ENCODE data around the gene SH3D19.
"Not testable (repeated sequence)": the region's sequence is repeated elsewhere in the genome, so short reads cannot be mapped to it uniquely, and the experiment has no call there.

The SH3D19 gene

GRCh38 chr4:151087467-151087866 is 237.9 kb downstream of the SH3D19 start:
- no peak for DNase-seq

GRCh38 chr4:151077978-151078377 is 247.4 kb downstream of the SH3D19 start:
- not testable (repeated sequence) for DNase-seq

- no peak for DNase-seq
These were observed 250.9 kb downstream of the SH3D19 start for GRCh38 chr4:151074416-151074916.
